HepG2 (cell line): Measurements from ENCODE around the gene MTMR6. TPM values are rescaled to one million over a fixed set of nuclear protein-coding genes. Genes with fewer than 3 reads are reported as not detected.

Experiments
- ATF7-NPFF ChIP-seq: sonication (generic); formaldehyde crosslinking; IDR thresholded peaks from 2 replicates; pipeline ENCODE4 v1.8.1; 2023; ENCODE audit warnings: mild to moderate bottlenecking, low read depth, missing genetic modification reagents, moderate library complexity
- KAT8 ChIP-seq: IDR thresholded peaks from 2 replicates; pipeline ENCODE4 v1.6.1; 2016; ENCODE audit warnings: missing genetic modification reagents, missing compliant biosample characterization
- PBX3 ChIP-seq: sonication (generic); formaldehyde crosslinking; IDR thresholded peaks from 2 replicates; pipeline ENCODE4 v1.8.1; 2023; ENCODE audit warnings: missing genetic modification reagents, inconsistent platforms, borderline replicate concordance
- YEATS2 ChIP-seq: sonication (generic); formaldehyde crosslinking; IDR thresholded peaks from 2 replicates; pipeline ENCODE4 v1.4.0; 2020; ENCODE audit warnings: missing genetic modification reagents, borderline replicate concordance
- ZNF121 ChIP-seq: sonication (generic); formaldehyde crosslinking; IDR thresholded peaks from 2 replicates; pipeline ENCODE4 v1.5.0; 2020; ENCODE audit warnings: mild to moderate bottlenecking, missing genetic modification reagents
- ZNF180 ChIP-seq: sonication (generic); formaldehyde crosslinking; IDR thresholded peaks from 2 replicates; pipeline ENCODE4 v1.4.0; 2020; ENCODE audit warnings: low read depth, missing genetic modification reagents, borderline replicate concordance
- ZNF354B ChIP-seq: sonication (generic); formaldehyde crosslinking; IDR thresholded peaks from 2 replicates; pipeline ENCODE4 v1.8.0; 2022; ENCODE audit warnings: mild to moderate bottlenecking, missing genetic modification reagents
- ZNF577 ChIP-seq: sonication (generic); formaldehyde crosslinking; IDR thresholded peaks from 2 replicates; pipeline ENCODE4 v1.4.0; 2020; ENCODE audit warnings: mild to moderate bottlenecking, low read depth, missing genetic modification reagents, borderline replicate concordance
- ZNF580 ChIP-seq: IDR thresholded peaks from 2 replicates; pipeline ENCODE4 v1.6.1; 2016; ENCODE audit warnings: low read depth, borderline replicate concordance
- polyA plus RNA-seq, 8 experiments: library from polyadenylated mRNA; depleted of rRNA in 3 of 8; stranded (reverse) in 7 of 8; unstranded in 1 of 8; fragments of >200 nt; fragmentation: Illumina TruSeq in 4 of 8; extraction: Trizol in 4 of 8; gene quantifications; 2 replicates each; pipeline versions ENCODE4 v1.2.1 to v1.2.3, GENCODE V29; 2011 to 2016; ENCODE audit warnings: low read depth in 4 of 8, missing spikeins in 1 of 8, mixed read lengths in 1 of 8; ENCODE audit not compliant: insufficient read depth in 1 of 8
- total RNA-seq, 5 experiments: library from RNA; depleted of rRNA; stranded (reverse); fragments of >200 nt; fragmentation: Illumina TruSeq; extraction: Trizol; gene quantifications; 2 replicates each; pipeline ENCODE4 v1.2.3, GENCODE V29; 2016; ENCODE audit warnings: low read depth in 1 of 5
- TF ChIP-seq, protein P1 (sequence below): sonication (generic); formaldehyde crosslinking; IDR thresholded peaks from 2 replicates; pipeline ENCODE4 v1.4.0; 2020; ENCODE audit warnings: mild to moderate bottlenecking, missing genetic modification reagents
- TF ChIP-seq, protein P2 (sequence below): sonication (generic); formaldehyde crosslinking; IDR thresholded peaks from 2 replicates; pipeline ENCODE4 v1.8.0; 2022; ENCODE audit warnings: low read depth, missing genetic modification reagents
- TF ChIP-seq, protein P3 (sequence below): IDR thresholded peaks from 2 replicates; pipeline ENCODE4 v1.6.1; 2016; ENCODE audit warnings: missing biosample characterization, missing genetic modification reagents, low read depth
- TF ChIP-seq, protein P4 (sequence below): IDR thresholded peaks from 2 replicates; pipeline ENCODE4 v1.6.1; 2016

The MTMR6 gene
- total and polyA plus RNA-seq, 2 of the 13 experiments (the other 11 are each of a cell fraction or from before 2014, with no cell fraction given): 3.4 to 7.8 TPM

GRCh38 chr13:25301347-25302113 lies 14.2 kb upstream of the MTMR6 start, which contains the start of gene NUP58 (continued):
- TF ChIP-seq, protein P1, sequence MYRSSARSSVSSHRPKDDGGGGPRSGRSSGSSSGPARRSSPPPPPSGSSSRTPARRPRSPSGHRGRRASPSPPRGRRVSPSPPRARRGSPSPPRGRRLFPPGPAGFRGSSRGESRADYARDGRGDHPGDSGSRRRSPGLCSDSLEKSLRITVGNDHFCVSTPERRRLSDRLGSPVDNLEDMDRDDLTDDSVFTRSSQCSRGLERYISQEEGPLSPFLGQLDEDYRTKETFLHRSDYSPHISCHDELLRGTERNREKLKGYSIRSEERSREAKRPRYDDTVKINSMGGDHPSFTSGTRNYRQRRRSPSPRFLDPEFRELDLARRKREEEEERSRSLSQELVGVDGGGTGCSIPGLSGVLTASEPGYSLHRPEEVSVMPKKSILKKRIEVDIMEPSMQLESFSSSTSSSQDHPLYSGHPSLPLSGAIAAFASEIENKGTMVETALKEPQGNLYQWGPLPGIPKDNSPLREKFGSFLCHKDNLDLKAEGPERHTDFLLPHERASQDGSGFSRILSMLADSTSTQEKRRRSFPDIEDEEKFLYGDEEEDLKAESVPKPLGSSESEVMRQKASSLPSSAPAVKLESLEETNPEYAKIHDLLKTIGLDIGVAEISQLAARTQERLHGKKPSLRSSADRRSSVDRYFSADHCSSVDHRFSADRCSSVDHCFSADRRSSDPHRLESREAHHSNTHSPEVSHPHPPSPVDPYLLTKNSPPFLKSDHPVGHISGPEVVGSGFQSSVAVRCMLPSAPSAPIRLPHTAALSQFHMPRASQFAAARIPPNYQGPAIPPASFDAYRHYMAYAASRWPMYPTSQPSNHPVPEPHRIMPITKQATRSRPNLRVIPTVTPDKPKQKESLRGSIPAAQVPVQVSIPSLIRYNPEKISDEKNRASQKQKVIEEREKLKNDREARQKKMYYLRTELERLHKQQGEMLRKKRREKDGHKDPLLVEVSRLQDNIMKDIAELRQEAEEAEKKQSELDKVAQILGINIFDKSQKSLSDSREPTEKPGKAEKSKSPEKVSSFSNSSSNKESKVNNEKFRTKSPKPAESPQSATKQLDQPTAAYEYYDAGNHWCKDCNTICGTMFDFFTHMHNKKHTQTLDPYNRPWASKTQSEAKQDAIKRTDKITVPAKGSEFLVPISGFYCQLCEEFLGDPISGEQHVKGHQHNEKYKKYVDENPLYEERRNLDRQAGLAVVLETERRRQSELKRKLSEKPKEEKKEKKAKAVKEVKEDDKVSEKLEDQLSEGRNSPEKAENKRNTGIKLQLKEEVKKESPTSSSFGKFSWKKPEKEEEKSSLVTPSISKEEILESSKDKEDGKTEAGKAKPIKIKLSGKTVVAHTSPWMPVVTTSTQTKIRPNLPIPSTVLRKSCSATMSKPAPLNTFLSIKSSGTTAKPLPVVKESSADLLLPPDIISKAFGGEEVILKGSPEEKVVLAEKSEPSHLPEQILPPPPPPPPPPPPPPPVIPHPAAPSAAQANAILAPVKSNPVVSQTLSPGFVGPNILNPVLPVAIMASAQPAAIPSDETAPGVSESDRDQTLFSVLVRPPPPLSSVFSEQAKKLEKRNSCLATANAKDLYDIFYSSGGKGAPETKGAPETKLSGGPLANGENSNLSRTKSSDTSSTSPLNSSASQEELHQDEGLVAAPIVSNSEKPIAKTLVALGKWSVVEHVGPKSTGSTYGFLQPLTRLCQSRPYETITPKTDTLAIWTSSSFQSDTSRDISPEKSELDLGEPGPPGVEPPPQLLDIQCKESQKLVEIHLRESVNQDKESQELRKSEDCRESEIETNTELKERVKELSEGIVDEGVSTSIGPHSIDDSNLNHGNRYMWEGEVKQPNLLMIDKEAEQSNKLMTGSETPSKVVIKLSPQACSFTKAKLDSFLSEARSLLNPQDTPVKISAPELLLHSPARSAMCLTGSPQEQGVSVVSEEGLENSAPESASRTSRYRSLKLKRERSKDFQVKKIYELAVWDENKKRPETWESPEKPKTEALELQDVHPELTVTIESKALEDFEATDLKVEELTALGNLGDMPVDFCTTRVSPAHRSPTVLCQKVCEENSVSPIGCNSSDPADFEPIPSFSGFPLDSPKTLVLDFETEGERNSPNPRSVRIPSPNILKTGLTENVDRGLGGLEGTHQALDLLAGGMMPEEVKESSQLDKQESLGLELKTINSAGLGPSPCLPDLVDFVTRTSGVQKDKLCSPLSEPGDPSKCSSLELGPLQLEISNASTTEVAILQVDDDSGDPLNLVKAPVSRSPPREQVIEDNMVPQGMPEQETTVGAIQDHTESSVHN (CRISPR knock-in tag): no peak
- TF ChIP-seq ATF7-NPFF (CRISPR knock-in tag) (peak; percentile 80), ZNF180 (CRISPR knock-in tag) (no peak), ZNF577 (CRISPR knock-in tag) (no peak), PBX3 (no peak), YEATS2 (CRISPR knock-in tag) (peak; percentile 95), ZNF354B (CRISPR knock-in tag) (no peak), ZNF121 (CRISPR knock-in tag) (no peak), KAT8 (CRISPR knock-in tag) (peak; percentile 89), ZNF580 (CRISPR knock-in tag) (no peak)
- TF ChIP-seq, protein P2, sequence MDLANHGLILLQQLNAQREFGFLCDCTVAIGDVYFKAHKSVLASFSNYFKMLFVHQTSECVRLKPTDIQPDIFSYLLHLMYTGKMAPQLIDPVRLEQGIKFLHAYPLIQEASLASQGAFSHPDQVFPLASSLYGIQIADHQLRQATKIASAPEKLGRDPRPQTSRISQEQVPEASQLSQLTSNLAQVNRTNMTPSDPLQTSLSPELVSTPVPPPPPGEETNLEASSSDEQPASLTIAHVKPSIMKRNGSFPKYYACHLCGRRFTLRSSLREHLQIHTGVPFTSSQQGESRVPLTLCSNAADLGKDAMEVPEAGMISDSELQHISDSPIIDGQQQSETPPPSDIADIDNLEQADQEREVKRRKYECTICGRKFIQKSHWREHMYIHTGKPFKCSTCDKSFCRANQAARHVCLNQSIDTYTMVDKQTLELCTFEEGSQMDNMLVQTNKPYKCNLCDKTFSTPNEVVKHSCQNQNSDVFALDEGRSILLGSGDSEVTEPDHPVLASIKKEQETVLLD (CRISPR knock-in tag): peak; percentile 54; the same call in 1 of the 2 replicates
- TF ChIP-seq, protein P3, sequence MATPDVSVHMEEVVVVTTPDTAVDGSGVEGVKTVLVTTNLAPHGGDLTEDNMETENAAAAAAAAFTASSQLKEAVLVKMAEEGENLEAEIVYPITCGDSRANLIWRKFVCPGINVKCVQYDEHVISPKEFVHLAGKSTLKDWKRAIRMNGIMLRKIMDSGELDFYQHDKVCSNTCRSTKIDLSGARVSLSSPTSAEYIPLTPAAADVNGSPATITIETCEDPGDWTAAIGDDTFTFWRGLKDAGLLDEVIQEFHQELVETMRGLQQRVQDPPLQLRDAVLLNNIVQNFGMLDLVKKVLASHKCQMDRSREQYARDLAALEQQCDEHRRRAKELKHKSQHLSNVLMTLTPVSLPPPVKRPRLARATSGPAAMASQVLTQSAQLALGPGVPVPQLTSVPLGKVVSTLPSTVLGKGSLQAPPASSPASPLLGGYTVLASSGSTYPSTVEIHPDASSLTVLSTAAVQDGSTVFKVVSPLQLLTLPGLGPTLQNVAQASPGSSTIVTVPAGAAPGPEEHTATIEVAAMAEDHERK (CRISPR knock-in tag): peak; percentile 96
- TF ChIP-seq, protein P4, sequence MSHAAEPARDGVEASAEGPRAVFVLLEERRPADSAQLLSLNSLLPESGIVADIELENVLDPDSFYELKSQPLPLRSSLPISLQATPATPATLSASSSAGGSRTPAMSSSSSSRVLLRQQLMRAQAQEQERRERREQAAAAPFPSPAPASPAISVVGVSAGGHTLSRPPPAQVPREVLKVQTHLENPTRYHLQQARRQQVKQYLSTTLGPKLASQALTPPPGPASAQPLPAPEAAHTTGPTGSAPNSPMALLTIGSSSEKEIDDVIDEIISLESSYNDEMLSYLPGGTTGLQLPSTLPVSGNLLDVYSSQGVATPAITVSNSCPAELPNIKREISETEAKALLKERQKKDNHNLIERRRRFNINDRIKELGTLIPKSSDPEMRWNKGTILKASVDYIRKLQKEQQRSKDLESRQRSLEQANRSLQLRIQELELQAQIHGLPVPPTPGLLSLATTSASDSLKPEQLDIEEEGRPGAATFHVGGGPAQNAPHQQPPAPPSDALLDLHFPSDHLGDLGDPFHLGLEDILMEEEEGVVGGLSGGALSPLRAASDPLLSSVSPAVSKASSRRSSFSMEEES: 0 out of 2 replicates have a peak, but pooled peaks have one; percentile 48
